GM18858 (cell line): ENCODE measurements around the gene MAP4K2.

Source experiments
- ATAC-seq: cut with Tn5 transposase; IDR thresholded peaks from one replicate; pipeline ENCODE4 v1.9.1; 2021; ENCODE audit not compliant: unreplicated experiment

Gene MAP4K2

DNA sequence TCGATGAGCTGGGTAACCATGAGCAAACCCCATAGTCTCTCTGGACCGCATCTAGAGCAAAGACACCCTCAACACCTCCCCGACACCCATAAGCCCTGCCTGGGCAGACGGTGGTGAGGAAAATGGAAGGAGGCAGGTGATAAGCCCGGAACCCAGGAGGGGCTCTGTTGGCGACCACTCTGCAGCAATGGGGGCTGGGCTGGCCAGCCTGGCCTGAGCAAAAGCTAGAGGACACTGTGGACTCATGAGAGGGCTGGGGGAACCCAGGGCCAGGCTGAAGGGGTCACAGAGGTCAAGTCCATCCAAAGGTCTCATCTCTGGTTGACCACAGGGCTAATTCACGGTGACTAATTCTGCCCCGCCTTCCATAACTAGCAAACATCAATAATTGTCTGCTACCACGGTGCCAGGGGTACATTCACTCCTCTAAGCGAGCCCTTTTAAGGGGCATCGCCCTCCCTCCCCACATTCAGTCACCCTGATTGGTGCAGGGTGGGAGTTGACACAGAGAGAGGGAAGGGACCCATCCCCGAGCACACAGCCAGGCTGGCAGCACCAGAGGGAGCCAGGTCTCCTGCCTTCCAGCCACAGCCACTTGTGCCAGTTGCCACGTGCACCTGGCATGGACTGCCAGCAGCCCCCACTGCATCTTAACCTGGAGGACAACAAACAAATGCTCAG, 47.2 kb downstream of the MAP4K2 start:
- no peak for ATAC-seq

DNA sequence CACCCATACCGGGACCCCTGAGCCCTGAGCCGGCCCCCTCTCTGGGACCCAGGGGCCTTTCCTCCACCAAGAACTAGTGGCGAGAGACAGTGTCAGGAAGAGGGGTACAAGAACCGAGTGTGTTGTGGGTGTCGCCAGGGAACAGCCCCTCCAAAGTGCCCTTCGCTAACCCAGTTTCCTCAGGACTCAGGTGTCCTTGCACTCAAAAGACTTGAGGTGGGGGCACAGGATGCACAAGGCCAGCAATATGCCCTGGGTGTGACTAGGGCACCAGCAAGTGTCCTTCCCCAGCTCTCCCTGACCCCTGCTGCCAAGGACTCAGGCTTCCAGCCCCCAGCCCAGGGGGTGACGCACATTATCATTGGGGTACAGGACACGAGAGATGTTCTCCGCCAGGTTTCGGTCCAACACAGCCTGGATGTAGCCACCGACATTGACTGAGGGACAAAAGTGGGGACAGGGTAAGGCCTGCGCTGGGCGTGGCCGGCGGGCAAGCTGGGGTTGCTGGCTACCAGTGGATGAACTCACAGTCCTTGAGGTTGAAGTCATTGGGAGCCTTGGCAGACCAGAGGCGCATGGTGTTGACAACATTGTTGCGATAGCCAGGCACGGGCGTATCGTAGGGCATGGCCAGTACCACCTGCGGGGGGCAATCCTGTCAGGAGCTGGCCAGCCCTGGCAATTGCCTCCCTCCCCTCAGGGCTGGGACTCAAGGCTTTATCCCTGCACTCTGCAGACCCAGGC, 47.9 kb downstream of the MAP4K2 start:
- no peak for ATAC-seq

DNA sequence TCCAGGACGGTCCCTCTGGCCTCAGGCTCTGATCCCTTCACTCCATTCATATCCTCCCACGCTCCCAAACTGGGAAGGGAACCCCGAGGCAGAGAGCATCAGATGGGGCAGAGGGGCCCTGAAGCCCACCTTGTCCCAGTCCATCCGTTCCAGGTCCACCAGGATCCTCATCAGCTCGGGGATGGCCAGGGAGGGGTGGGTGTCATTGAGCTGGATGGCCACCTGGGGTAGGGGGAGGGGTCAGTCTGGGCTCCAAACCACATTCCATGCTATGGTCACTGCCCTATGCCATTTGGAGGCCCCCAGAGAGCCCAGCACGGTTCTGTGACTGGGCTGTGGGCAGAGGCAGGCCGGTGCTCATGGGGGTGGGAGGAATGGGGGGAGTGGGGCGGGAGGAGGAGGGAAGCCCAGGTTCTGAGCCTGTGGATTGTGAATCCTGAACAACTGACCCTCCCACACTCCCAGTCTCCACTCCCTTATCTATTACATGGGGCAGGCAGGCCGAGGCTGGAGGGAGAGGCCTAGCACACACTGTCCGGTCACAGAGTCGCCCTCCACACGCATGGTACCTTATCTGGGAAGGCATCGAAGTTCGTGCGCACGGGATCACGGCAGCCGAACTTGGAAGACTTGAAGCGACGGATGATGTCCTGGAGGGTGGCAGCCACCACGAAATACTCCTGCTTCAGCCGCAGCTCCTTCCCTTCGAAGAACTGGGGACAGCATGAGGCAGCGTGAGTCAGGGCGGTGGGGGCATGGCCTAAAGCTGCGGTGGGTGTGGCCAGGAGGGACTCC, 48.7 kb downstream of the MAP4K2 start:
- no peak for ATAC-seq

DNA sequence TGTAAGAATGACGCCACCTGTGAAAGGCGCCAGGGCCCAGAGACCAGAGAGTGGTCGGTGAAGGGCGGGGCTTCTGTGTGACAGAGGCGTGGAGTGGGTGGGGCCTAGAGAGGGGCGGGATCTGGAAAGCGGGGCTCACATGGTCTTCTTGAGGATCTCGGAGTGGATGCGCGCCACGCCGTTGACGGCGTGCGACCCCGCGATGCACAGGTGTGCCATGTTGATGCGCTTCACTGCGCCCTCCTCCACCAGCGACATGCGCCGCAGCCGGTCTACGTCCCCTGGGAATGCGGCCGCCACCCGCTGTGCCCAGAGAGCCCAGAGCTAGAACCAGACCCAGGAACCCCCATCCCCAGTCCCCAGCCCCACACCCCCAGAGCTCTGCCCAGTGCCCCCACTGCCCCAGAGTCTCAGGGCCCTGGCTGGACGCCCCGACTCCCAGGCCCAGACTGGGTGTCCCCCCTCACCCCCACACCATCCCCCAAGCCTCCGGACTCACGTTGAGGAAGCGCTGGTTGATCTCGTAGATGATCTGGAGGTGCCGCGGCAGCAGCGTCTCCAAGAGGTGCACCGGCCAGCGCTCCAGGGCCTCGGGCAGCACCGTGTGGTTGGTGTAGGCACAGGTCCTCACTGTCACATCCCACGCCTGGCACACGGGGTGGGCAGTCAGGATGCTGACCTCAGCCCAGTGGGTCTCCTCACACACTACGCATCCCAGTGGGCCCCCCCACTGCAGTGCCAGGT, 49.5 kb downstream of the MAP4K2 start:
- ATAC-seq = no peak

DNA sequence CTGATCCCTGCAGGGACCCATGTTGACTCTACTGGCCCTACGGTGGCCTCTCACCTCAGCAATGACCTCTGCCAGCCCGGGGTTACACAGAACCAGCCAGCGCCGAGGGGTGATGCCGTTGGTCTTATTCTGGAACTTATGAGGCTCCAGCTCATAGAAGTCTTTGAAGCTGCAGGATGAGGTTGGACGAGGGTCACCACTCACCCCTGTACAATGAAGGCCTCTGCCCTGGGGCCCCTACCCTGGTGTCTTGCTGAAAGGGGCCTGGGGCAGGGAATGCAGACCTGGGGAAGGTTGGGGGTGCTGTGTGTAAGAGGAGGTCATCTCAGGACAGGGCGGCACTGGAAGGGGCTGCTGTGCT, 50.0 kb downstream of the MAP4K2 start:
- no peak for ATAC-seq

DNA sequence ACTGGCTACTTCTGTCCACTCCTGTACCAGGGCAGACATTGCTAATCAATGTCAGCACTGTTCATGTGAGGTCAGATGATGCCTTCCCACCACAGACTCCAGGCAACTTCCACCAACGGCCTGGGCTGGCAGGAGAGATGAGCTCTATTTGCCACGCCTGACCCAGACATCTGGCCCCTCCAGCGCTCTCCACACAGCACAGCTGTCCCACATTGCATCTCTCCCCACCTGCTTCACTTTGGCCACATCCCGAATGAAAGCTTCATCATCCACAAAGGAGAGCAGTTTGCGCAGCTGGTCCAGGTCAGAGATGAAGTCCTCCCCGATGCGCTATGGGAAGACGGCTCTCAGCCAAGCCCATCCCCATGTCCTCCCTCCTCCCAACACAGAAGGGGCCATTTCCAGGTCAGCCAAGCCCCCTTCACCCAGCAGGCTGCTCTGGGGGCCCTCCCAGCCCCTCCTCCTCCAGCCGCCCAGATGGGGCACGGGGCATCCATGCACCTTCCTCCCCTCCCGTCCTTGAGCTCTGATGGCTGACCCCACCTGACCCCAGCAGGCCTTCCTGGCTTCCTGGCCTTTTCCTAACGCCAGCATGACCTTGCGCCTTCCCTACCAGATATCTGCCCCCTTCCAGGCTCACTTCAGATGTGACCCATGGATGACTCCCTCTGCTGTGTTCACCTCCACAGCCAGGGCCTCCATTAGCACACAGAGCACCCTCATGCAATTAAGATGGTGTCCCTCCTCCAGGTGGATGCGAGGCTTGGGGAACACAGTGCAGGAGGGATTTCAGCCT, 50.6 kb downstream of the MAP4K2 start:
- ATAC-seq = no peak

DNA sequence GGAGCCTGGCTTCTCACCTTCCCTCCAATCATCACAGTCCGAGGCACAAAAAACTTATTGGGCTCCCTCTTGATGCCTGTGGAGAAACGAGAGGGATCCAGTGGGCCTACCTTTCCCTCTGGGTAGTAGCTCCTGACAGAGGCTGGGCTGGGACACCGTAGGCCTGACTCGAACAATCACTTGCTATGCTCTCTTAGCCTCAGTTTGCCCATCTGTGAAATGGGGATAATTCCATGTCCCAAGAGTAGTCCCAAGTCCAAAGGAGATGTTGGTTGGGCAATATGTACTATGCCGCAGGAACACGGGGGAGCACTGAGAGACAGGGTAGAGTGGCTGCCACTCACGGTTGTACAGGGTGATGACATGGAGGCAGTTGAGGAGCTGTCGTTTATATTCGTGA, 51.4 kb downstream of the MAP4K2 start:
- ATAC-seq = no peak

DNA sequence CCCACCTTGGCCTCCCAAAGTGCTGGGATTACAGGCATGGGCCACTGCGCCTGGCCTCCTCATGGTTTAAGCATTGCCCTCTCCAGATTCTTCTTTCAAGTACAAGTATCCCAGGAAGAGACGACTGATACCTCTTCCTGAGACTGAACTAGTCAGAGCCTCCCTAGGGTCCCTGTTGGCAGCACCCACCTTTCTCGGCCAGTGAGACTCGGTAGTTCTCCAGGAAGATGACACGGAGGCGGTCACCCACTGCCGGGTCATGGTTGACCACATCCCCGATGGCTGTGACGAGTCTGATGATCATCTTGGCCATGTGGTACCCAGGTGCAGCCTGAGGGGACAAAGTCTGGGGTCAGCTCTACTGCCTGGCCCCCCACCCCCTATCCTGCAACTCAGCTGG, 51.9 kb downstream of the MAP4K2 start:
- no peak for ATAC-seq

DNA sequence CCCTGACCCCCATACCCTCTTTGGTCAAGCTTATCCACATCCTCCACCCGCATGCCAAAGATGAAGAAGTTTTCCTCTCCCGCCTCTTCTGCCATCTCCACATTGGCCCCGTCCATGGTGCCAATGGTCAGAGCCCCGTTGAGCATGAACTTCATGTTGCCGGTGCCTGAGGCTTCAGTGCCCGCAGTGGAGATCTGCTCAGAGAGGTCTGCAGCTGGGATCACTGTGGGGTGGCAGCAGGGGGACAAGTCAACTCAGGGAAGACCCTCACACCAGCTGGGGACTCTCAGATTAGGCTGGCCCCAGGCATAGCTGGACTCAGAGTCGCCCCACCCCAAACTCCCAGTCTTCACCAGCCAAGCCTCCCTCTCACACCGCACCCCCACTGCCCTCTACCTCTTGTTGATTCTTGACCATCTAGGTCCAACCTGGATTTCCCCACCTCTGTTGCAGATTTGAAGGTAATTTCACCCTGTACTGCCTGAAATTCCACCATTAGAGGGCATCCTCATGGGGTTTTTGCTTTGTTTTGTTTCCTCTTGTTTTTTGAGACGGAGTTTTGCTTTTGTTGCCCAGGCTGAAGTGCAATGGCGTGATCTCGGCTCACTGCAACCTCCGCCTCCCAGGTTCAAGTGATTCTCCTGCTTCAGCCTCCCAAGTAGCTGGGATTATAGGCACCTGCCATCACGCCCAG, 52.5 kb downstream of the MAP4K2 start:
- ATAC-seq = no peak

DNA sequence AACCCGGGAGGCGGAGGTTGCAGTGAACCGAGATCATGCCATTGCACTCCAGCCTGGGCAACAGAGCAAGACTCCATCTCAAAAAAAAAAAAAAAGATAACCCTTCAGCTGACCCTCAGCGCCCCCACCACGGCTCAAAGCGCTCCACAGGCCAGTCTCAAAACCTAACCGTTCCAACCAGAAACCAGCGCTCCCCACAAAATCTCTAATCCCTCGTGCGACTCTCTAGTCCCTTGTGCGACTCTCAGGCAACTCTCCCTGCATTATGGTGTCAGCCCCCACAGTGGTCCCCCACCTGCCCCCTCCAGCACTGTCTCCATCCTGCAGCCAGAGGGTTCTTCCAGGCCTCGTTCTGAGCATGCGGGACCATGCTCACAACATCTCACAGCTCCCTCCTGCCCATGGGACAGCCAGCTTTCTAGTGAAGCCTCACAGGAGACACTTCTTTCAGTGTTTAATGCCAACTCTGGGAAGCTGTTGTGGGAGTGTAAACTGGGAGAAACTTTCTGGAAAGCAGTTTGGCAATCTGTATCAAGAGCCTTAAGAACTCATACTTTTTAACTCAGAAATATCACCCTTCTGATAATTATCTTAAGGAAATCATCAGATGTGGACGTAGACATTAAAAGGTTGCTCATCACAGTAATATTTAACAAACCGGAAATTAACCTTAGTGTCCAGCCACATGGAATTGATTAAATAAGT, 54.9 kb downstream of the MAP4K2 start:
- no peak for ATAC-seq

DNA sequence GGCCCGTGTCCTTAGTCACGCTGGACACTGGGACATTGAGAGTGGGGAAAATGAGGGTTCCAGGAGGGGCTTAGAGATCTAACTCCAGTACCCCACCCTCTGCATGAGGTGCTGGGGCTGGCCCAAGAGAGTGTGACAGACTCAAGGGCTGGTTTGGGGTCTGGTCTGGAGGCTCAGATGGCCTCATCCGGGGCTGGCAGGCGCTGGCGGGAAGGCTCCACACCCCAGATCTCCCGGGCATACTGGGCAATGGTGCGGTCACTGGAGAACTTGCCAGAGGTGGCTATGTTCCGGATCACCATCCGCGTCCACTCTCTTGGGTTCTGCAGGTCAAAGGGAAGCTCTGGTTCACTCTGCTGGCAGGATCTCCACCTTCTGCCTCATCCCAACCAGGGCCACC, 56.5 kb downstream of the MAP4K2 start:
- ATAC-seq = no peak

DNA sequence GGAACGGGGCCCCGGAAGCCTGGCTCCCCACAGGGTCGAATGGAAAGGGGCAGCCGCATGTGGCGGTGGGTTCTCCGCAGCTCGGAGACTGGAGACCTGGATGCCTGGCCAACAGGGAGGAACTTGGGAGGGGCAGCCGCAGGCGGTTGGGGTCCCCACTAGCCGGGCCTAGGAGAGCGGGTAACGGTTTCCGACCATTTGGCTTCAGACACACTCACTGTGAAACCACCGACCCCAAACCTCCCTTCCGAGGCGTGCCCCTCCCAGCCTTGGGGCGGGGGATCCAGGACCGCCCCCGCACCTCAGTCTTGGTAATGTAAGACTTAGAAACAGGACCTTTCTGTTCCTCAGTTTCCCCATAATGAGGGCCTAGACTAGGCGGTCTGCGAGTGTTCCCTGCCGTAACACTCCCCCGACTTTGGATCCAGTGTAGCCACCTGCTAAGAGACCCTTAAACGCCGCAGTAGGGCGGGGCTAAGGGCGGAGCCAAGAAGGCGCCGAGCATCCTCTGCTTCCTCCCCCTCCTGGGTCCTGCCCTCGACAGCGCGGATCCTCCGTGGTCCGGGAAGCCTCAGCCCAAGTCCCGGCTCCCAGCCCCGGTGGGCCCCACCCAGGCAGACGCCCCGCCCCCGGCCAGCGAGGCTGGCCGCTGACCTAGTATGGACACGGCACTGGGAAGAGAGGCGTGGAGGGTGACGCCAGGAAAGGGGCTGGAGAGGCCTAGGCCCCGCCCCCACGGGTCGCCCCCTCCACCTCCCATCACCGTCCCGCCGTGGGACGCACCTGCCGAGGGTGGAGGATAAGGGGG, 57.3 kb downstream of the MAP4K2 start:
- ATAC-seq = no peak

DNA sequence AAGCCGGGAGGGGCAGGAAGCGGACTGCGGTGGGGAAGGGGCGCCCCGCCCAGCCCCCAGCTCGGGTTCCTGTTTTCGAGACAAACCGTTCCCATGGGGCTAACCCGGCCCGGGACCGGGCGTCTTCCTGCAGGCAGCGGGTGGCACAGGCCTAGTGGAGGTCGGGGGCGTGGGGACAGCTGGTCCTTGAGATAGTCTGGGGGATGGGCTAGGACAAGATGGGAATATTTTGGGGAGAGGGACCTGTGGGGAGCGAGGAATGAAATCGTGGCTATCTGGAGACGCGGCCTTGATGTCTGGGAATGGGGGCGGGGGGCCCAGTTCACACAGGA, 57.9 kb downstream of the MAP4K2 start:
- ATAC-seq = no peak

DNA sequence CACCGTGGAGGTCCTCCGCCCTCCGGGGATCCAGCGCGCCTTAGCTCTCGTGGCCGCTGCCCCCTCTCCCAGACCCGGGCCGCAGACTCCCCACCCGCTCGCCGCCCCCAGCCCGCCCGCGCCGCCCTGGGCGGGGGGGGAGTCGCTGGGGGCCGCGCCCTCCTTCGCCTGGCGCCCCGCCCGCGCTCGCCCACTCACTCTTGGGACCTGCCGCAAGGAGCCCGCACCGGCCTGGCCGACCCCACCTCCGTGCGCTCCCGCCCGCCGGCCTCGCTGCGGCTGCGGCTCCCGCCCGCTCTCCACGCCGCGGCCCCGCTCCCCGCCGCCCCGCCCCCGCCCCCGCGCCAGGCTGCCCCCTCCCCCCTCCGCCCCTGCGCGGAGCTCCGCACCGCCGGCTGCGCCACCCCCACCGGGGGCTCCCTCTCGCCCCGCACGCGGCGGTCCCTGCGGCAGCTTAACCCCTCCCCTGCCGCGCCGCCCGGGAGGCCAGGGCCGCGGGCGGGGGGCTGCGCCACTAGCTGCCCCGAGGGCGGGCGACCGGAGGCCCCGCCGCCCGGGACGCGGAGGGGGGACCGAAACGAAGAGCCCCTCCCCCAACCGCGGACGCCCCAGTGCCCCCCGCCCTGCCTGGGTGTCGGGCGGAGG, 58.3 kb downstream of the MAP4K2 start:
- no peak for ATAC-seq

DNA sequence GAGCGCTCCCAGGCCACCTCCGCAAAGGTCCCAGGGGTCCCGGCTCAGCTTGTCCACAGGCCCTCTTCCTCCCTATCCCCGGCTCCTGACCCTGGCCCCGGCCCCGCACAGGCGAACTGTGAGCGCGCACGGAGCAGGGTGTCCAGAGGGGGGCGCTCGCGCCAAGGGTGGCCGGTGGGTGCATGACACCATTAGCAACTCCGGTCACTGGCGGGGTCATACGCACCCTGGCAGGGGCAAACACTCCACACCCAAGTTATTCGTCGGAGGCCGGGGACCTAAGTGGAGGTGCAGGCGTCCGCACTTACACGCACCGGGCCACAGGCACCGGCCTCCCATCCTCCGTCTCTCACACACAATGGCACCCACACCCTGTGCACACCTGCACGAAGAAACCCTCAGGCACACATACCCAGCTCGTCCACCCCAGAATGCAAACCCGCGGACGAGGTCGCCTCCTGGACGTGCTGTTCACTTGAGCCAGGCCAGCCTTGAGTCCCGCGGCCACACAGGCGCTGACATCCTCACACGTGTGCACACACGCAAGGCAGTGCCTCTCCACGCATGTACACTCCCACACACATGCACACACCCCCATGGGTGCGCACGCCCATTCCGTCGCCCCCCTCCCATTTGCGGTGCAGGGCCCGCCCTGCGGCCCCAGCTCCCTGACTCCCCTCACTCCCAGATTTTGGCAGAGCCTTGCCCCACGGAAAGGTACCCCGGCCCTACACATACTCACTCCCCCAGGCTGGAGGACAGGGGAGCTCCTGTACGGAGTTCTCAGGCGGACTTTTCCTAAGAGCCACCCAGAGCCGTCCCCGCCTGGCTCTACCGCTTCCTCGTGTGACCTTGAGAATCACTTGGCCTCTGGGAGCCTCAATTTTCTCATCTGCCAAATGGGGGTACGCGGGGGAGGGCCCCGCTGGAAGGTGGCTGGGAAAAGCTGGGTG, 59.1 kb downstream of the MAP4K2 start, which contains the start of gene RASGRP2:
TSS of gene RASGRP2 (minus strand) at position 552 of the 953 bp plus-strand sequence. CDS start 1,276 bp downstream, outside the sequence.
- no peak for ATAC-seq

DNA sequence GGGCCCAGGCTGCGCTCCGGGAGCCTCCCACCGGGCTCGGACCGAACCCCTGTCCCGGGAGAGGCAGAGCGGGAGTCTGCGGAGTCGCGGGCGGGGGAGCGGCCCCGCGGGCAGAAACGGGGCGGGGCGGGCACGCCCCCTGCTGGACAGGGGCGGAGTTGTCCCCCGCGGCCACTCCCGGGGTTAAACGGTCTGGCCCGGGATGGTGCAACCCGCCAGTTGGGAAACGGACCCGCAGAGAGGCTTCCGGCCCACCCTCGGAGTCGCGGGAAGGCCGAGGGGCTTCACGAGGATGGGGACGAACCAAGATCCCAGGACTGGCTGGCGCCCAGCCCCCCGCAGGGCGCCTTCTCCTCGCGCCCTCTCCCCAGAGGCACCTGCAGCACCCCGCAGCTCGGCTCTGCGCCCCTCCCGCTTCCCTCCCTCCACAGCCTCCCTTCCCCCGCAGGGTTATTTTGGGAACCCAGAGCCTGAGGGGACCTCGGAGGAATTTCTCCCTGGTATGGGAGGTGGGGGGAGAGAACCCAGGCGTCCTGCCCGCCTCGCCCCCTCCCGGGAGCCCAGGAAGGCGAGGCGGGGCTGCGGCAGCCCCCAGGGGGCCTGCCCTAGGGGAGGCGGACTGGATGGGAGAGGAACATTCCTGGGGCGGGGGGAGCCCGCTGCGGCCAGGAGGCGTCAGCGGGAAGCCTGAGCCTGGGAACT, 60.0 kb downstream of the MAP4K2 start:
- no peak for ATAC-seq
